HUES64 (cell line): ENCODE results near the gene SPINK9.

Experiments used
- H3K27ac ChIP-seq: 2 replicates; pipeline ENCODE4 v1.7.0; 2013; ENCODE audit warnings: low read depth, low read length, inconsistent platforms
- H3K27me3 ChIP-seq: 2 replicates; pipeline ENCODE4 v1.6.1; 2013; ENCODE audit warnings: mild to moderate bottlenecking, low read length; ENCODE audit not compliant: insufficient read depth
- H3K36me3 ChIP-seq: 2 replicates; pipeline ENCODE4 v1.6.1; 2013; ENCODE audit warnings: mild to moderate bottlenecking, low read length; ENCODE audit not compliant: insufficient read depth
- H3K4me1 ChIP-seq: 2 replicates; pipeline ENCODE4 v1.6.1; 2013; ENCODE audit warnings: mild to moderate bottlenecking, low read length, moderate library complexity; ENCODE audit not compliant: insufficient read depth
- H3K4me3 ChIP-seq: 2 replicates; pipeline ENCODE4 v1.5.1; 2013; ENCODE audit warnings: mild to moderate bottlenecking, low read length, moderate library complexity
- H3K9ac ChIP-seq: 2 replicates; pipeline ENCODE4 v1.6.1; 2013; ENCODE audit warnings: mild to moderate bottlenecking, low read depth, low read length
- H3K9me3 ChIP-seq: 2 replicates; pipeline ENCODE4 v1.6.1; 2013; ENCODE audit warnings: low read depth, low read length; ENCODE audit not compliant: insufficient read depth
- WGBS: fragments of 150-250, 120-280 bp; methylation state at CpG from one replicate; pipeline ENCODE4 v1.1.7; 2013; ENCODE audit warnings: missing lambda C conversion rate; 5-methylcytosine and 5-hydroxymethylcytosine counted together

Gene SPINK9

DNA sequence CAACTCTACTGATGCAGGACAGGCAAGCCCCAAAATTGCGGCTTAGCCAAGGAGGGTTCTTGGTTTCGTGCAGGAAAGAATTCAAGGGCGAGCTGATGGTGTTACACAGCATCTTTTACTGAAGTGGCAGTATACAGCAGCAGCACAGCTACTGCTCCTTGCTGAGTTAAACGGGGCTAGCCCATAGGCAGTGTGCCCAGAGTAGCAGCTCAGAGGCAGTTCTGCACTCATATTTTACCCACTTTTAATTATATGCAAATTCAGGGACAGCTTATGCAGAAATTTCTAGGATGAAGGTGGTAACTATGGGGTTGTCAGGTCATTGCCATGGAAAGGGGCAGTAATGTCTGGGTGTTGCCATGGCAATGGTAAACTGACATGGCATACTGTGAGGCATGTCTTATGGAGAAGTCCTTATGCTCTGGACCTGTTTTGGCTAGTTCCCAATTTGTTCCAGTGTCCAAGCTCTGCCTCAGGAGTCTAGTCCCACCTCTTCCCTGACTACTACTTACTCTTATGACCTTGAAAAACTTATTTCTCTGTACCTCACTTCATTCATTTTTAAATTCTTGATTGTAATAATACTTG is 2.0 kb upstream of the SPINK9 start:
- no peak overlapping the region for H3K9ac ChIP-seq
- H3K4me3 ChIP-seq = no peak overlapping the region
- H3K4me1 ChIP-seq = no peaks in the 10 kb centered on the region
- no peaks in the 10 kb centered on the region for H3K27me3 ChIP-seq
- no peak overlapping the region for H3K27ac ChIP-seq
- H3K36me3 ChIP-seq = no peaks in the 10 kb centered on the region
- H3K9me3 ChIP-seq = no peaks in the 10 kb centered on the region
- 92% methylated on average over 4 of the region's 4 CpGs for WGBS

DNA sequence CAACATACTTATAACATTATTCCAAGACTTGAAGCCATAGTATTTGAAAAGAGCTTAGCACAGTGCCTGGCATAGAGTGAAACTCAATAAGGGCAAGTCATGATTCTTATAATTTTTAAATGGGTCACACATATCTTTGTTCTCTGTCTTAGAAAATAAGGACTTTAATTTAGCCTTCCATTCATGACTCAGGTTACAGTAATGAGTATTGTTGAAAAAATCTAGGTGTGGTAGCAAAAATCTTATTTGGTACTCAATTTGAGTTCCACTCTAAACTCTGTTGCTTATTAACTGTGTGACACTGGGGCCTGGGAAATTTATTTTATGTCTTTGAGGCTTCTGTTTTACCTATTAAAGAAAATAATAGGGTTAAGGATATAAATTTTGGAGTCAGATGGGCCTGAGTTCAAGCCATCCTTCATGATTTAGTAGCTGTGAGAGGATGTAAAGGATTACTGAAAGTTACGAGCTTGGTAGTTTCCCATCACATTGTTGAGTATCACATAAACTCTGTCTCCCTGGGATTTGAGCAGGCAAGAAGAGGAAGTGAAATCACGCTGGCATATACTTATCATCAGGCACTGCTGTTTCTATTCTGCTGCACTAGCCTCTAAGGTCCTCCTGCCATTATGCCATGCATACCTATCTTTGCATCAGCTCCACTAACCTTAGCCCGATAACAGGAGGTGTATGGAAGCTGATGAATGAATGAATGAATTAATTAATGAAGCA is 1.5 kb downstream of the SPINK9 start:
- Histone ChIP-seq H3K4me1 (no peaks in the 10 kb centered on the region), H3K27ac (no peak overlapping the region), H3K9ac (no peak overlapping the region), H3K4me3 (no peak overlapping the region), H3K27me3 (no peaks in the 10 kb centered on the region), H3K9me3 (no peaks in the 10 kb centered on the region), H3K36me3 (no peaks in the 10 kb centered on the region)
- WGBS = 93% methylated on average over 3 of the region's 3 CpGs

DNA sequence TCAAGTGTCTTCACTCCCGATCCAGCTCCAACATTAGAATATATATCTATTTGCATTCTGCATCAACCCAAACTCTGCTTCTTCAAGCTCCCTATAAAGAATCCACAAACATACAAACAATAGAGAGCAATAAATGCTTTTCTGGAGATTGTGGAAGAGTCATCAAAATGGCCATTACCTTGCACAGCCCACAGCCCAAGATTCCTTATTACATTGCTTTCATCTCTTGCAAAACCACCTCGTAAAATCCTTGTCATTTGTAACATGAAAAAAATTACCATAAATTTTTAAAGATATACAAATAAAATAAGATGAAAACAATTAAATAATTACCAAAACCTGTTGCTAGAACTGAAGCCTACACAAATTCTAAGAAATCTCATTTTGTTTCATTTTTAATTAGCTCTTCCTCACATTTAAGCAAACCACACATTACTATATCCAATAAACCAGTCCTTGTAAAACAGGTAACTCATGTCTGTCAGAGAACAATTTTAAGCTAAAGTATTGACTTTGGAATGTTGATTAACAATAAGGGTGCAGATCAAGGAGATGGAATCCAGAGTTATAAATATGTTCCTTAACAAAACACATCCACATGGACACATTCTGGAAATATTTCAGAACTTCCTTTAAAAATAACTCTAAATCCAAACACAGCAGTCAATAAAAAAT is 7.1 kb downstream of the SPINK9 start:
- H3K9me3 ChIP-seq = no peaks in the 10 kb centered on the region
- H3K27me3 ChIP-seq = no peaks in the 10 kb centered on the region
- H3K4me3 ChIP-seq = no peak overlapping the region
- no peaks in the 10 kb centered on the region for H3K4me1 ChIP-seq
- no peak overlapping the region for H3K9ac ChIP-seq
- no peak overlapping the region for H3K27ac ChIP-seq
- WGBS = 94% methylated on average over 2 of the region's 2 CpGs
- no peaks in the 10 kb centered on the region for H3K36me3 ChIP-seq

GRCh38 chr5:148343046-148343407 is 7.7 kb downstream of the SPINK9 start:
- H3K36me3 ChIP-seq = no peaks in the 10 kb centered on the region
- no peak overlapping the region for H3K4me3 ChIP-seq
- no peaks in the 10 kb centered on the region for H3K4me1 ChIP-seq
- H3K27ac ChIP-seq = no peak overlapping the region
- no peak overlapping the region for H3K9ac ChIP-seq
- H3K27me3 ChIP-seq = no peaks in the 10 kb centered on the region
- WGBS = 90% methylated on average over 2 of the region's 2 CpGs
- H3K9me3 ChIP-seq = no peaks in the 10 kb centered on the region

GRCh38 chr5:148343603-148344487 is 8.5 kb downstream of the SPINK9 start:
- Histone ChIP-seq H3K27me3 (no peaks in the 10 kb centered on the region), H3K36me3 (no peaks in the 10 kb centered on the region), H3K4me3 (no peak overlapping the region), H3K27ac (no peak overlapping the region), H3K9ac (no peak overlapping the region), H3K9me3 (no peaks in the 10 kb centered on the region), H3K4me1 (no peaks in the 10 kb centered on the region)
- WGBS = 82% methylated on average over 5 of the region's 7 CpGs

DNA sequence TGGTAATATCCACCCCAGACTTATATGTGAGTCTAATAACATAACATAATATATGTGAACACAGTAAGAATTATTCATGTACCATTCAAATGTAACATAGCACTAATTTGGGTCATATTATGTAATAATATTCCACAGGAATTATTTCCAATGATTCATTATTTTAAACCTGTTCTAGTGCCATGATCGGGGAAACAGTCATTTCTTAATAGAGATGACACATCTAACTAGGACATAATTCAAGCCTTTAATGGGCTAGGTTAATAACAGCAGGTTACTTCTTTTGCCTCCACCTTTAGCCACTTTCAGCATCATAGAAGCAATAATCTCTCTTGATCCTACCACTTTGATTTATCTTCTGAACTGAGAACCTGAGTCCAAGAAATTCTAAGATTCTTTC is 12.3 kb downstream of the SPINK9 start:
- H3K9me3 ChIP-seq = no peaks in the 10 kb centered on the region
- H3K36me3 ChIP-seq = no peaks in the 10 kb centered on the region
- no peaks in the 10 kb centered on the region for H3K4me1 ChIP-seq
- no peak overlapping the region for H3K27ac ChIP-seq
- no peak overlapping the region for H3K4me3 ChIP-seq
- WGBS = 100% methylated on average over 1 of the region's 1 CpG
- no peaks in the 10 kb centered on the region for H3K27me3 ChIP-seq
- H3K9ac ChIP-seq = no peak overlapping the region

- Histone ChIP-seq H3K27me3 (no peaks in the 10 kb centered on the region), H3K9ac (no peak overlapping the region), H3K9me3 (no peaks in the 10 kb centered on the region), H3K4me1 (no peaks in the 10 kb centered on the region), H3K4me3 (no peak overlapping the region), H3K27ac (no peak overlapping the region), H3K36me3 (no peaks in the 10 kb centered on the region)
- WGBS = 93% methylated on average over 1 of the region's 1 CpG
These were observed 17.3 kb downstream of the SPINK9 start for GRCh38 chr5:148352696-148353095.

DNA sequence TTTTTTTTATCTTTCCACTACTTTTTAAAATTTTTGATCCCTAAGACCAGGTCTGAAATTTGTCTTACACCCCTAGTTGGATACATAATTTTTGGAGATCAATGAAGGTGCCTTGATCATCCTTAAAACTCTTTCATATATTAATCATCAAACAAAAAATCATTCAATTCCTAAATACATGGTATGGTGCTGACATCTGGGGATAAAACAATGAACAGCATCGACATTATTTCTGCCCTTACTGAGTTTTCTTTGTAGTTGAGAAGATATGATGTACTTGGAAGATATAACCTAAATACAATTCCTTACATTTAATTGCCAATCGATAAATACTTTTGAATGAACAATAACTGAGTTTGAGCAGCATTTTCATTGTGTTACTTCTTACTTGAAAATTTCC is 18.3 kb downstream of the SPINK9 start:
- no peaks in the 10 kb centered on the region for H3K9me3 ChIP-seq
- no peak overlapping the region for H3K9ac ChIP-seq
- H3K27me3 ChIP-seq = no peaks in the 10 kb centered on the region
- no peak overlapping the region for H3K27ac ChIP-seq
- WGBS = 86% methylated on average over 1 of the region's 2 CpGs
- no peak overlapping the region for H3K4me3 ChIP-seq
- no peaks in the 10 kb centered on the region for H3K4me1 ChIP-seq
- no peaks in the 10 kb centered on the region for H3K36me3 ChIP-seq

DNA sequence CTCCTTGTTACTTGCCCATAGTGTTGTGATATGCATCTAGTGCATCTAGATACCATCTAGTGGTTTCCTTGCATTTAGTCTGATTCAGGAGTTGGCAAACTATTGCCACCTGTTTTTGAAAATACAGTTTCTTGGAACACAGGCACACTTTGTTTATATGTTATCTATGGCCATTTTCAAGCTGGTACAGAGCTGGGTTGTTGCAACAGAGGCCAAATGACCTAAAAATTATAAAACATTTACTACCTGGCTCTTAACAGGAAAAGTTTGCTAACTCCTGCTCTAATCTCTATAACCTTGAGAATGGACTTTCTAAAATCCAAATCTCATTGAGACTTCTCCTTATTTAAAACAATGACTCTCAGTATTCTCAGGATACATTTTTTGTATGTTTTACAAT is 29.0 kb downstream of the SPINK9 start:
- H3K9me3 ChIP-seq = peaks cover 9% of the 10 kb centered on the region; the same call in 1 of the 2 replicates
- H3K27me3 ChIP-seq = no peaks in the 10 kb centered on the region
- no peak overlapping the region for H3K27ac ChIP-seq
- no peak overlapping the region for H3K9ac ChIP-seq
- no peak overlapping the region for H3K4me3 ChIP-seq
- no peaks in the 10 kb centered on the region for H3K36me3 ChIP-seq
- H3K4me1 ChIP-seq = no peaks in the 10 kb centered on the region

DNA sequence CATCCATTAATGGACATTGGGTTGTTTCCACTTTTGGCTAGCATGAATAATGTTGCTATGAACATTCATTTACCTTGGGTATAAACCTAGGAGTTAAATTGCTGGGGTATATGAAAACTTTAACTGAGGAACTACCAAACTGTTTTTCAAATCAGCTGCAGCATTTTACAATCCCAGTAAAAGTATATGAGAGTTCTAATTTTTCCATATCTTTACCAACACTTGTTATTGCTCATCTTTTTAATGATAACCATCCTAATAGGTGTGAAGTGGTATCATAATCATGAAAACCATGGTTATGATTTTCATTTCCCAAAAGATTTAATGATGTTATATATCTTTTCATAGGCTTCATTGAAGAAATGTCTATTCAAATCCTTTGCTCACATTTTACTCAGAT is 32.9 kb downstream of the SPINK9 start:
- Histone ChIP-seq H3K27ac (no peak overlapping the region), H3K27me3 (no peaks in the 10 kb centered on the region), H3K9me3 (peaks cover 9% of the 10 kb centered on the region; the same call in 1 of the 2 replicates), H3K9ac (no peak overlapping the region), H3K36me3 (no peaks in the 10 kb centered on the region), H3K4me3 (no peak overlapping the region), H3K4me1 (no peaks in the 10 kb centered on the region)

DNA sequence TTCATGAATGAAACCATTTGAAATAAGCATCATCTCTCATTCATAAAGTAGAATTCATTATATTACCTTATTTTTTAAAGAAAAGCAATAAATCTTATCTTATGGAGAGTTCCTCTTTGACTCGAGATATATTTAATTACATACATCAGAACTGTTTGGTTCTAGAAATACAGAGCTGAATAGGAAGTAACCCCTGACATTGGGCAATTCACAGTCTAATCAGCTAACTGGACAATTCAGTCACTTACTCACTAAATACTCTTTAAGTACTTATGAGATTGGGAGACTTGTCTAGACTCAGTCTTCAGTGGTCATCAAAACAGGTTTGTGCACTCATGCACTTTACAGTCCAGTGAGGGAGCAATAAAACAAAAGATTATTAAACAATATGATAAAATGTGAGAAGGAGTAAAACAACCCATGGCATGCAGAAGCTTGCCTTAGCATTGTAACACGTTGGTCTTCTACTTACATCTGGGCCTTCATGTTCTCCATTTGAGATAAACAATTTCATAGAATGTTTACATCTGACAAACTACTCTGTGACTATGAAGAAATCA is 36.9 kb downstream of the SPINK9 start:
- 76% methylated on average over 1 of the region's 2 CpGs for WGBS
- Histone ChIP-seq H3K36me3 (no peaks in the 10 kb centered on the region), H3K9ac (no peak overlapping the region), H3K4me3 (no peak overlapping the region), H3K27me3 (no peaks in the 10 kb centered on the region), H3K27ac (no peak overlapping the region), H3K9me3 (peaks cover 9% of the 10 kb centered on the region; the same call in 1 of the 2 replicates), H3K4me1 (no peaks in the 10 kb centered on the region)
